Activated CD8-positive, alpha-beta memory T cell treated with anti-CD3 and anti-CD28 coated beads for 1 hour (primary cell): ENCODE results near the gene JAZF1.
"Not testable (repeated sequence)": the region's sequence is repeated elsewhere in the genome, so short reads cannot be mapped to it uniquely, and the experiment has no call there.

Source experiments
- DNase-seq, 2 donors: peaks; one replicate each; pipeline ENCODE4 v3.0.0-alpha.2; 2020; ENCODE audit warnings: low read depth in 1 of 2; ENCODE audit errors: extremely low read depth in 1 of 2

The JAZF1 gene

DNA sequence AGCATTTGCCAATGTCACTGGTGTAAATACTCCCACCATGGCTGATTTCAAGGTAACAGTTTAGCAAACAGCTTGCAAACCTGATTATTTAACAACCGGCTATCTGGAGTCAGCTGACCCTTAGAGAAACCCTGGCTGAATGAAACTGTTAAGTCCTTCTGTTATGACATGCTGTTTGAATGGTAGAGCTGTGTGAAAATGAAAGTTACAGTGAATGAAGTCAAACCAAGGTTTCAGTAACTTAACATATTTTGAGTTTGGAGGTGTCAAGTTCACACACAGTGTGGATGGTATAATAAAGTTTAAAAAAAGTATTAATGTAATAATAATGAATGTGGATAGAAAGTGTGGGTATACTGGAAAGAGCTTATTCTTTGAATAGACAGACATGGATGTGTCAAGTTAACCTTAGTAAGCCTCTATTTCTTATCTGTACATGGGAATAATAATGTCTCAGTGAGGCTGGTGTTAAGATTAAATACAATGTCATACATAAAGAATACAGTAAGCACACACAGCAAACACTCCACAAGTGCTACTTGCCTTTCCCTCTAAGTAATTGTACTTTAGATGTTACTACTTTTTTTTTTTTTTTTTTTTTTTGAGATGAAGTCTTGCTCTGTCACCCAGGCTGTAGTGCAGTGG lies 290.3 kb downstream of the JAZF1 start:
- no peak for DNase-seq

DNA sequence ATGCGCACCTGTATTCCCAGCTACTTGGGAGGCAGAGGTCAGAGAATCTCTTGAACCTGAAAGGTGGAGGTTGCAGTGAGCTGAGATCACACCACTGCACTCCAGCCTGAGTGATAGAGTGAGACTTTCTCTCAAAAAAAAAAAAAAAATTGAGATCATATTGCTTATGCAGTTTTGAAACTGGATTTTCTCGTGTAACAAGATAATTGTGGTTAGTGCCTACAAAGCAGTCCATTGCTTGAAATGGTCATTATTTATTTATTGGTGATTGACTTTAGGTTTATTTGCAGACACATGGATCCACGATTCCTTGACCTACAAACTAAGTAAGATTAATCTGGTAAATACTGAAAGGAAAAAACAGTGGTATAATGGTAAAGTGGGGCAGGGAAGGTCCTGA lies 290.8 kb downstream of the JAZF1 start:
- no peak for DNase-seq

DNA sequence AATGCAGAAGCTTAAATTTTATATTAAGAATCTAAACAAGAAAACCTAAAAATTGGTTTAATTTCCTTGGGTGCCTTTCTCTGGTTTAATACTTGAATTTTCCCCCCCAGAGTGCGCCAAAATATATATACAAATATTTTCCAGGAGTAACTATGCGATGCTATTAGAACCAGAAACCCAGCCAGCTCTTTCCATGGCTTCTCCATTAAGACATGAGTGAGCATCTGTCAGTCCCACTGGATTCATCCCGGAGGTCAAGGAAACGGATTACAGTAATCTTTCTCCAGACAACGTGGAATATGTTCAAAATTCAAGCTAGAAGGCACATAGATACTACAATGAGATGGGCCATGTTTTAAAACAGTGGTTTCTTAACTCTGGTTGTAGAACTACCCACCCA lies 291.9 kb downstream of the JAZF1 start:
- no peak for DNase-seq

- not testable (repeated sequence) for DNase-seq
These were observed 293.9 kb downstream of the JAZF1 start for GRCh38 chr7:27886710-27887109.

- DNase-seq, result no peak
These were observed 294.9 kb downstream of the JAZF1 start for GRCh38 chr7:27885652-27886051.

DNA sequence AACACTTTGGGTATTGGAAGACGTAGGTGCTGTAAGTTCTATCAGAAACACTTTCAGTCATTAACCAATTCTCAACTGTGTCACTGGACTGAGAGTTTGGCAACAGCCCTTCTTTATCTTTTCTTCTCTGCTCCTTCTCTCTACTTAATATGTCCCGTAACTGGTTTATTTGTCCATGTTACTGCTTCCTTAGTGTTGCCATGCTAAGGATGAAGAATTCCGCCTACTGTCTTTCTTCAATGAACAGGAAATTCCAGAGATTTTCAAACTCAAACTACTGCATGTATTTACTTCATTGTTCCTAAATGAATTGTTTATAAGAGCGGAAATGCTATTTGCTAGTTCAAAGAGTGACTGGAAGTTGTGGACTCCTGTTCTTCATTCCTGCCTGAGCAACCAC lies 296.9 kb downstream of the JAZF1 start:
- DNase-seq, result no peak

GRCh38 chr7:27876756-27877155 lies 303.8 kb downstream of the JAZF1 start:
- DNase-seq, result no peak

GRCh38 chr7:27875832-27876231 lies 304.8 kb downstream of the JAZF1 start:
- no peak for DNase-seq

GRCh38 chr7:27875061-27875460 lies 305.5 kb downstream of the JAZF1 start:
- DNase-seq, result no peak

- DNase-seq, result no peak
These were observed 306.3 kb downstream of the JAZF1 start for GRCh38 chr7:27873981-27874957.

GRCh38 chr7:27872356-27873275 lies 308.0 kb downstream of the JAZF1 start:
- no peak for DNase-seq

DNA sequence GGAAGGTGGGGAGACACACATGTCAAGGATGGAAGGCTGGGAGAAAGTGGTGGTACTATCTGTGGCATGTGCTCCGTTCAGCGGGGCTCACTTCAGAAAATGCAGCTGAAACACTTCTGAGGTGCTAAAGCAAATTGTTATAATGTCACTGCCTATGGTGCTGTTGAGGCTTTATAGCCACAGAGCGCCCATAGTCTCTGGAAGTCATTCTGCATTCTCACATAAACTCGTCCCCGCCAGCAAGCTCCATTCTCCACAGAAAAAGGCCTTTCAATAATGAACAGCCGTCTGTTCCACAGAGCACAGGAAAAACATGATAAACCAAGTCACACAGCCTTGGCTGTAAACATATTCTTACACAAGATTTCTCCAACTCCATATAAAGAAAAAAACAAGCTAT lies 308.7 kb downstream of the JAZF1 start:
- no peak for DNase-seq

GRCh38 chr7:27871086-27871485 lies 309.5 kb downstream of the JAZF1 start:
- DNase-seq, result no peak

DNA sequence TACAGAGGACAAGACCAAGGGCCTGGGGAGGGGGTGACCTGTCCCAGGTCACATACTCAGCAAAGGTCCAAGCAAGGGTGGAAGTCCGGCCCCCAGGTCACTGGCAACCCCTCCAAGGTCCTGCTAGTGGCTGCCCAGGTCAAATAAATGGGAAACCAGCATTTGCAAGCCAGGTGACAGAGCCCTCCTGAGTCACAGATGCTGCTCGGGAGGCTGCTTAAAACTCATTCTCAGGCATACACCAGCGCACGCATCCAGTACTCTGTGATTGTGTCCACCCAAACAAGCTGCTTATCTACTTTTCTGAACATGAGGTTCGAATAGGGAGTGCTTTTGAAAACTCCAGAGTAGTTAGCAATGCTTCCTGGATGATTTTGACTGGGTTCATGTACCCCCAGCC lies 310.0 kb downstream of the JAZF1 start:
- DNase-seq, result no peak

DNA sequence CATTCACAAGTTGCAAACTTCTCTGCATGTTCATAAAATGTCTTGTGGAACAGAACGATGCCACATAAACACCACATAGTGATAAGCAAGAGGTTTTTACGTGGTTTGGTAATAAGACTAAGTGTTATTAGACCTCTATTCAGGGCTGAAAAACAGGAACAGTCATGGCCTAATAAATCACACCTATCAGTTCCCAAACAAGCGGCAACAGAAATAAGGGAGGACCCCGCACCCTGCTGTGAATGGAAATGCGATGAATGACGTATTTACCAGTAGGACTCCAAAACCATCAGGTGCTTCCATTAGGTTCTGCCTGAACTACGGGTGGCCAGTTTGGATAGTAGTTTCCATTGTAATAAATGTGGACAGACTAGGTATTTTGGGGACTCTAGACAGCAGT lies 311.5 kb downstream of the JAZF1 start:
- no peak for DNase-seq

DNA sequence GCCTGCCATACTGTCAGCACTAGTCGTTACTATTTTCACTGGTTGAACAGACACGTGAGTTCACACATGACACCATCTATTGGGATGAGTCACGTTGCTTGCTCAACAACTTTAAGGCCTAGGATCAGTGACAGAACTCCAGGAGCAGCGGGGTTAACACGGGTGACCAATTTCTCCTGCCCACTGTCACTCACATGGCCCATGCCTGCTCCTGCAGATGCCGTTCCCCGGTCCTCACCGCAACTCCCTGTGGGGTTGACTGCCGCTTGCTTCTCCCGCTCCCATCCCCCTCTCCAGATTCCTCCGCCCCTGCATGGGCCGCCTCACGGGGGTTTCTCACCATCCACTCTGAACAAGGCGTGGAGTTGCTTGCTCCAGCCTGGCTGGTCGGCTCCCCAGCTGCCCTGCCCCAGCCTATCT lies 312.5 kb downstream of the JAZF1 start:
- DNase-seq, result no peak

DNA sequence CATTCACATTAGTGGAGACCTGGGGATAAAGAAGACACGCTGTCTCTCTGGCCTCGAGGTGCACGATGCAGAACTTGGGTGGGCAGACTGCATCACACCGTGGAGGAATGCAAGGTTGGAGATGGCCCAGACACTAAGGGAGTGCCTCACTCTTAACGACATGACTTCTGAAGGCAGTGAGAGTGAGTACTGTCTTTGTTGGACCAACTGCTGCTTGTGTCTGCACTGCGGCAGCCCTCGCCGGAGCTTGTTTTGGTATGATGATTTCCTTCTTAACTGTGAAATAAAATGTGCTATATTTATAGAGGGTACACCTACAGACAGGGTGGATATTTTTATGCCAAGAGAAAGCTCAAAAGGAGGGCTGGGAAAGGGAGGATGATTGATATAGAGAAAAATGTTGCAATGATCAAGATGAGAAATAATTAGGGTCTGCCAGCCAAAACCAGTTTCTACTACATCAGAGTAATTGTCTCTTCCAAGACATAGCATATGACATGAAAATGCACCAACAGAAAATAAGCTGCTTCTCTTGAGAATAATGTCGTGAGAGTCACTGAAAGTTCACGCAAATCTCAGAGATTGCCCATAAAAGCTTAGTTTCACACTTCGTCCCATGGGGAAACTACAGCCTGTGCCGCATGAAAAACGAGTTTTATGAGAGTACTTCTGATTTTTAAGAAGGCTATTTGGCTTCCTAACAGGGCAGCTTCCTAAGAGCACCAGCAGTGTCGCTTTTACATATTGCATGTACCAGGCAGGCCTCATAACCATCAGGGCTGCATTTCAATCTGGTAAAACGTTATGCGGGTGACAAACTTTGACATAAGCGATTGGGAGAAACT lies 313.5 kb downstream of the JAZF1 start:
- no peak for DNase-seq

DNA sequence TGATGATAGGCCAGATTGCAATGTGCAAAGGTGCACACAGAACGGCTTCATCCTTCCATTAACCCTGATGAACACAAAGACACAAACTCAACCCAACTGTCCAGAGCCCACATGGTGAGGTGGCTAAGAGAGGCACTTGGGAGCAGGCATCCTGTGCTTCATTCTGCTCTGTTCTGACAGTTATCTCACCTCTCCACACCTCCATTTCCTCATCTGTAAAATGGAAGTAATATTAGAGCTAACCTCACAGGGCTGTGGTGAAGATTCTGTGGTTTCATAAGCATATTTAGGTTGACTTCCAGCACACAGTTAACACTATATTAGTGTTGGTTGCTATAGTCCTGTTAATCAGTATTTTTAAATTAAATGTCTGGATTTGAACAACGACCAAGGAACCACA lies 314.3 kb downstream of the JAZF1 start:
- DNase-seq, result no peak

DNA sequence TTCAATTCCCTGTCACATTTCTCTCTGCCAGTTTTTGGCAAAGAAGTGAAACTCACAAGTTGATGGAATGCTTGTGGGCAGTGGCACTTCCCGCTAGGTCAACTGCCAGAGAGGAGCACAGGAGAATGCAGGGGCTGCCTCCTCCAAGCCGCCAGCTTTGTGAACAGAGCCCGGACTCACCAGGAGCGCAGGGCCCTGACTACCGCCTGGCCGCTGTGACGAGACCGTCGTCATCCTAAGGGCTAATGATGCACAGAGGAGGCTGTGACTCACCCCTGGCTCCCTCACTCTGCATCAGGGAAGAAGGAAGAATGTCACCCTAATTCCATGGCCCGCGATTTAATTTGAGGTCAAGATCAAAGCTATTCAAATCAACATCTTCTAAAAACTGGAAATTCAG lies 316.7 kb downstream of the JAZF1 start:
- DNase-seq, result no peak

- DNase-seq, result no peak
These were observed 318.8 kb downstream of the JAZF1 start for GRCh38 chr7:27861747-27862146.
